HG02981 (cell line): ENCODE data around the gene AGAP2.

ENCODE experiments used
- ATAC-seq: cut with Tn5 transposase; IDR thresholded peaks from one replicate; pipeline ENCODE4 v1.9.1; 2021; ENCODE audit warnings: mild to moderate bottlenecking, moderate library complexity; ENCODE audit not compliant: unreplicated experiment

AGAP2 gene

DNA sequence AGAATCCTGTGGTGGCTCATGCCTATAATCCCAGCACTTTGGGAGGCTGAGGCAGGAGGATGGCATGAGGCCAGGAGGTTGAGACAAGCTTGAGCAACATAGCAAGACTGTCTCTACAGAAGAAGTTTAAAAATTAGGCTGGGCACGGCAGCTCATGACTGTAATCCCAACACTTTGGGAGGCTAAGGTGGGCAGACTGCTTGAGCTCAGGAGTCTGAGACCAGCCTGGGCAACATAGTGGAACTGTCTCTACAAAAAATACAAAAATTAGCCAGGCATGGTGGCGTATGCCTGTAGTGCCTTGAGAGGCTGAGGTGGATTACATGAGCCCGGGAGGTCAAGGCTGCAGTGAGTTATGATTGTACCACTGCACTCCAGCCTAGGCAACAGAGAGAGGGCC, 29.3 kb upstream of the AGAP2 start:
- ATAC-seq, result no peak

- ATAC-seq, result no peak
Observed at GRCh38 chr12:57767305-57767698, 28.8 kb upstream of the AGAP2 start.

GRCh38 chr12:57766464-57767304, 28.1 kb upstream of the AGAP2 start, which contains the start of gene CYP27B1:
Gene CYP27B1, minus strand, starts transcription at chr12:57767078. Its CDS starts 37 bp downstream, at chr12:57767041.
- no peak for ATAC-seq

- ATAC-seq, result no peak
Observed at GRCh38 chr12:57765698-57766463, 27.3 kb upstream of the AGAP2 start.

GRCh38 chr12:57765003-57765697, 26.6 kb upstream of the AGAP2 start:
- ATAC-seq, result no peak

- ATAC-seq, result no peak
Observed at GRCh38 chr12:57764662-57765002, 26.1 kb upstream of the AGAP2 start.

- no peak for ATAC-seq
Observed at GRCh38 chr12:57763881-57764661, 25.5 kb upstream of the AGAP2 start.

DNA sequence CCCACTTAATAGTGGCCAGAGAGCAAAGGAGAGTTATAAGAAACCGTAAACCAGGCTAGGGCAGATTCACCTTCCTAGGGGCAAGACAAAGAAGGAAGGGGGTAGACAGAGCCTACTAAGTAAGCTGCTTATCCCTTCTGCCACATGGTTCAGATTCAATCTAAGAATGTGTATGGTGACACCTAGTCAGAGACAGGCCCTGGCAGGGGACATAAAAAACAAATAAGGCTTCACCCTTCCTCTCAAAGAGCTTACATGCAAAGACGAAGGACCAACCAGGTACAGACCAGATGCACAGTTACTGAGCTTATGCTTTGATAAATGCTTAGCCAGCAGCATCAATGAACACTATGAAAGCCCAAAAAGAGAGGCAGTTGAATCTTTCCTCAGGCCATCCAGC, 23.9 kb upstream of the AGAP2 start:
- no peak for ATAC-seq

GRCh38 chr12:57761391-57761998, 23.0 kb upstream of the AGAP2 start:
- ATAC-seq, result no peak

DNA sequence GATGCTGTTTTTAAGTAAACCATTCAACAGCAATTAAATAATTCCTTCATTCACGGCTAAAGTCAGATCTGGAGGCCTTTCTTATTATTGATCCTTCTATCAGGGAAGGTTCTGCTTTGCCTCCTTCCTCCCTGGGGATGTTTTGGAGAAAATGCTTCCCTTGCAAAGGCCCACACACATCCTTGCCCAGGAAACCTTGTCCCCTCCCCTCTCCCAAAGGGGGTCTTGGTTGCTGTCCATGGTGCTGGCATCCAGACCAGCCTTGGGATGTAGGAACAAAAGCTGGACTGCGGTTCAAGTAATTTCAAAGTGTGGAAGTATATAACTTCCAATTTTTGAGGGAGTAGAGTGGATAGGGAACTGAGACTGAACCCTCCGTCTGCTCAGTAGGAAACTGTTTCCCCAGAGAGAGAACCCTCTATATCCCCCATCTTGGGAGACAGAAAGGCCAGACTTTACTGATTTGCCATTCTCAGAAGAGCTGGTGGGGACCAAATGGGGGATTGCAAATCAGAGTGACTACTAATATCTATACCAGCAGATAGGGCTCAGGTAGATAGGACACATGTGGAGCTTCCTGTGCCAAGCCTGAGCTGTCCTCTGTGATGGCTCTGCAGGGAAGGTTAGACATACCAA, 21.9 kb upstream of the AGAP2 start:
- ATAC-seq, result no peak

- no peak for ATAC-seq
Observed at GRCh38 chr12:57759360-57759980, 20.9 kb upstream of the AGAP2 start.

DNA sequence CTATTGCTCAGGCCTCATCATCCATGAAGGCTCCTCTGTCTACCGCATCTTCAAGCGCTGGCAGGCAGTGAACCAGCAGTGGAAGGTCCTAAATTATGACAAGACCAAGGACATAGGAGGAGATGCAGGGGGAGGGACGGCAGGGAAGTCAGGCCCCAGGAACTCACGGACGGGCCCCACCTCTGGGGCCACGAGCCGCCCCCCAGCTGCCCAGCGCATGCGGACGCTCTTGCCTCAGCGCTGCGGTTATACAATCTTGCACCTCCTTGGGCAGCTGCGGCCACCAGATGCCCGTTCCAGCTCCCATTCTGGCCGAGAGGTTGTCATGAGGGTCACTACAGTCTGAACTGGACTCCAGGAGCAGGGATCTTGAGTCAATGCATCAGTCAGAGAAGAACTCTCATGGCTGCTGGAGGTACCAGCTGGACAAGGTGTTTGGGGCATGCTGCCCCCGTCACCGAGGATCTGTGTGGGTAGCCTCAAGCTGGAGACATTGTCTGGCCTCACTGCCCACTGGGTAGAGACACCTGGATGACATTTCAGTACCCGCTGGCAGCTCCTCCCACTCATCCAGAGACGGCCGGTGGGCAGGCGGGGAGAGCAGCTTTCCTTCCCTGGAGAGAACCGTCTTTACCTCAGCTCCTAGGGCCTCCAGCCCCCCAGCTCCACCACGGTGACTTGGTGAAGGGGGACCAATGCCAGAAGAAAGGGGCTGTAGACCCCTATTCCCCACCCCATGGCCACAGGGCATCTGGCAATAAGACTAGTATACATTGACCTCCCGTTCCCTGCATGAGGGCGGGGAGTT, 20.2 kb upstream of the AGAP2 start:
- ATAC-seq, result no peak

DNA sequence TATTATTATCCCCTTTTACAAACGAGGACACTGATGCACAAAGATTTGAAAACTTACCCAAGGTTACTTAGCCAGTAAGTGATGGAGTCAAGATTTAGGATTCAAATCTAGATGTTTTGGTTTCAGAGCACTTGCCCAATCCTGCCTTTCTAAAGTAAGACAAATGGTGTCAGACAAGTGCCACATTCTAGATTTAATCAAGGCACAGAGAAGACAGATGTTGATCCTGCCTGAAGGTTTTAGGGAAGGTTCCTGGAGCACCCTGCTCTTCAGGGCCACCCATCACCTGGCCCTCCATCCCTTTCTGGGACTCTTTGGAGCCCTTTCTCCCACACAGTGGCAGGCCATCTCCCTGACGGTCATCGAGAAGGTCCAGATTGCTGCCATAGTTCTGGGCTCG, 19.2 kb upstream of the AGAP2 start:
- ATAC-seq, result no peak

DNA sequence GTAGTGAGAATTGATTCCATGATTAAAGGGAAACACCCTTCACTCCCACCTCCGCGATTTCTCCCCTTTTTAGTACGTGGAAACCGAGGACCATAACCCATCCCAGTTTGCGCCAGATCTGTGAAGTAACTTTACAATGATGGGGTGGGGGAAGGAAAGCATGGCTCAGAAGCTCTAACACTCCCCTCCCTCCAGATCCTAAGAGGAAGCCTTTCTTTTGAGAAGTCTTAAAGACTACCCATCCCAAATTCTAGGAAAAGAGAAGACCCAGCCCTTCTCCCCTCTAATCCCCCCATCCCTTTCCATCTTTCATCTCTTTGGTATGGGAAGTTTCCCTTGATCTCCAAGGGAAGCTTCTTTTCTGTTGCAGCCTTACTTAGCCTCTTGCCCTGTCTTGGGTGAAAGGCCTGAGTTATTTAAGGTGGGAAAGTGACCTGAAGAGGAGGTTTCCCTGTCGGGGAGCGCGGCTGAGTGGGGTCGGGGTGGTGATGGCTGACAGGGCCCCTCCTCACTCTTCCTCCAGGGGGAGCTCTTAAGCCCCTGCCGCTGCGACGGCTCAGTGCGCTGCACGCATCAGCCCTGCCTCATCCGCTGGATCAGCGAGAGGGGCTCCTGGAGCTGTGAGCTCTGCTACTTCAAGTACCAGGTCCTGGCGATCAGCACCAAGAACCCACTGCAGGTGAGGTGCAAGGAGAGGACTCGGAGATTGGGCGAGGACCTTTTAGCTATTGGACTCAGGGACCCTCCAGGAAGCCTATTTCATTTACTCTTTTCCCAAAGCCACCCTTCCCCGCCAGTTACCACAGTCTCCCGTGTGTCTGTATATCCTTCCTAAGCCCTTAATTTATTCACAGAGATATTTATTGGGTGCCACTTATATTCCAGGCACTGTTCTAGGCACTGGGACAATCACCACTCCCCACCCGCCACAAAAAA, 18.1 kb upstream of the AGAP2 start:
- ATAC-seq, result peak; percentile 21

DNA sequence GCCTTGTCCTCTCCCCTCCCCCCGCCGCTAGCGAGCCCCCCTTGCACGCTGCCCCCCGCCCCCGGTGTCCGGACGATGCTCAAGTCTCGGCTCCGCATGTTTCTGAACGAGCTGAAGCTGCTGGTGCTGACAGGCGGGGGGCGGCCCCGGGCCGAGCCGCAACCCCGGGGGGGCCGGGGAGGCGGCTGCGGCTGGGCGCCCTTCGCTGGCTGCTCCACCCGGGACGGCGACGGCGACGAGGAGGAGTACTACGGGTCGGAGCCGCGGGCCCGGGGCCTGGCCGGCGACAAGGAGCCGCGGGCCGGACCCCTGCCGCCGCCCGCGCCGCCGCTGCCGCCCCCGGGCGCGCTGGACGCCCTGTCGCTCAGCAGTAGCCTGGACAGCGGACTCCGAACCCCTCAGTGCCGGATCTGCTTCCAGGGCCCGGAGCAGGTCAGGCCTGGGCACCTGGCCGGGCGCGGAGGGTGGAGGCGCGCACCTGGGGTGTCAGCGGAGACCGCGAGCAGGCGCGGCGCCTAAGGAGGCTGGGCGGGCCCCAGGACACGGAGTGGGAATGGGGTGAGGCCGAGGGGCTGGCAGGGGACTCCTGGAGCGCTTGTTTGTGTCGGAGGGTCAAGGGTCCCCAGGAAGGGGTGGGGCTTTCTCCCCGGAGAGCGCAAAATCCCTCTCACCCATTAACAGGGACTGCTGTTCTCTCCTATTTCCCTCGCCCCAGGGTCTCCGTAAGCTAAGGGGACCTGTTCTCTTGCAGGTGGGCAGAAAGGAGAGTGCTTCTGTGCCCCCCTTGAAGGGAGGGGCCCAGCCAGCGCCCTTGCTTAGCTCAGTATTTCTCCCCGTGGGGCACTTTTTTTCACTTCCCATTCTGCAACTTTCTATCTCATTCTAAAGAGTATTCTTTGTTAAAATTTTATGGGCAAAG, 17.2 kb upstream of the AGAP2 start:
- ATAC-seq, result no peak

GRCh38 chr12:57755194-57755453, 16.6 kb upstream of the AGAP2 start:
- no peak for ATAC-seq
